GM13976 (cell line): ENCODE measurements around the gene CCNY.
A peak's percentile ranks its signal among the peaks of the same experiment; 100 is the strongest.

Experiments used
- DNase-seq: peaks from one replicate; pipeline ENCODE4 v3.0.0; 2012; ENCODE audit warnings: low spot score
- in situ Hi-C: fragments of 300-500 bp; cut with MboI; formaldehyde crosslinking; loops from one replicate; pipeline ENCODE4 v1.12.0; 2022; ENCODE audit warnings: low sequenced_read_pairs, mixed read lengths, inconsistent platforms; ENCODE audit not compliant: unreplicated experiment
- TF ChIP-seq, protein P1 (sequence below): IDR thresholded peaks from 2 replicates; pipeline ENCODE4 v1.5.1; 2012; ENCODE audit warnings: borderline replicate concordance, mild to moderate bottlenecking; ENCODE audit not compliant: insufficient read depth; ENCODE audit errors: extremely low read depth, missing control alignments, control extremely low read depth

Gene CCNY

DNA sequence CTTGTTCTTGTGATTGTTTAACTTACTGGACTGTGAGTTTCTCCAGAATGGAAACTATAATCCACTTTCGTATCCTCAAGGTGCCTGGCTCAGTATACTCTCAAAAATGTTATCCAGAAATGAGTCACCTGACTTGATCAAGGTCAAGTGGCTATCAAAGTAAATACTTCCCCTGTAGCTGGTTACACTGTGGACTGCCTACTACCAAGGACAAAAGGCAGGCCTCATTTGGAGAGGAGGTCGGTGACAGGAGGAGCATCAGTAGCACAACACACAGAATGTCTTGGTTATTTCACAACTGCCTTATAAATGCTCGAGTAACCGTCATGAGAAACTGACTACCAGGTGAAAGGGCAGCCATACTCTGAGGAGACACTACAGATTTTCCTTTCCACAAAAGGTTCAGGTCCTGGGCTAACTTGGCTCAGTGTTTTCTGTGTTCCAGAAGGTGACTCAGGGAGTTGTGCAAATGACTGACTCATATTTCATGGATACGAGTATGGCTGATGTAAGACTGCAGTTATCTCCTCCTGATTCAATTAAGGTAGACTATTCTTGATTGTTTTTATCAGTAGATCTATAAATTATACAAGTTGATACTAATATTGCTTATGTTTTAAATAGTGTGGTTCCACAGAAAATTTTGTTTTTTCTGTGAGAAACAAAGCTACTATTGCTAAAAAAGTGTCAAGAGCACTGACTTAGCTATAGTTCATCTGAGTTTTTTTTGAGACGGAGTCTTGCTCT, 4.2 kb upstream of the CCNY start:
- TF ChIP-seq, protein P1, sequence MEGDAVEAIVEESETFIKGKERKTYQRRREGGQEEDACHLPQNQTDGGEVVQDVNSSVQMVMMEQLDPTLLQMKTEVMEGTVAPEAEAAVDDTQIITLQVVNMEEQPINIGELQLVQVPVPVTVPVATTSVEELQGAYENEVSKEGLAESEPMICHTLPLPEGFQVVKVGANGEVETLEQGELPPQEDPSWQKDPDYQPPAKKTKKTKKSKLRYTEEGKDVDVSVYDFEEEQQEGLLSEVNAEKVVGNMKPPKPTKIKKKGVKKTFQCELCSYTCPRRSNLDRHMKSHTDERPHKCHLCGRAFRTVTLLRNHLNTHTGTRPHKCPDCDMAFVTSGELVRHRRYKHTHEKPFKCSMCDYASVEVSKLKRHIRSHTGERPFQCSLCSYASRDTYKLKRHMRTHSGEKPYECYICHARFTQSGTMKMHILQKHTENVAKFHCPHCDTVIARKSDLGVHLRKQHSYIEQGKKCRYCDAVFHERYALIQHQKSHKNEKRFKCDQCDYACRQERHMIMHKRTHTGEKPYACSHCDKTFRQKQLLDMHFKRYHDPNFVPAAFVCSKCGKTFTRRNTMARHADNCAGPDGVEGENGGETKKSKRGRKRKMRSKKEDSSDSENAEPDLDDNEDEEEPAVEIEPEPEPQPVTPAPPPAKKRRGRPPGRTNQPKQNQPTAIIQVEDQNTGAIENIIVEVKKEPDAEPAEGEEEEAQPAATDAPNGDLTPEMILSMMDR = no peak
- DNase-seq = no peak
- in situ Hi-C loops = no loop called here

DNA sequence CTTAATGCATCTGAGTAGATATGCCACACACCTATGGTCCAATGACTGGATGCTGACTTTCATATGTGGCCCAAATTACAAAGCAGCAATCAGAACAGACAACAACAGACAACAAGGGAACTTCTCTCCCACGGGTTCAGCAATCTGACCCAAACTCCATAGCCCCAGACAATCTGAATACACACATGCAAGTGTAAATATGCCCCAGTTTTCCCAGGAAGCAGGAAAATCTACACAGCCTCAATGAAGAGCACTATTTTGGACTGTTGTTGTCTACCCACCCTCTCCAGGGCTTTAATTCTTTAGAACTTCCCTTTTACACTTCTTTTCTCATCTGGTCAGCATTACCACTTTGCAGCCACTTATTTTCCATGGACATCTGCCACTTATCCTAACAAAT, 2.0 kb upstream of the CCNY start:
- DNase-seq = no peak
- in situ Hi-C loops = no loop called here
- TF ChIP-seq, protein P1 = no peak

DNA sequence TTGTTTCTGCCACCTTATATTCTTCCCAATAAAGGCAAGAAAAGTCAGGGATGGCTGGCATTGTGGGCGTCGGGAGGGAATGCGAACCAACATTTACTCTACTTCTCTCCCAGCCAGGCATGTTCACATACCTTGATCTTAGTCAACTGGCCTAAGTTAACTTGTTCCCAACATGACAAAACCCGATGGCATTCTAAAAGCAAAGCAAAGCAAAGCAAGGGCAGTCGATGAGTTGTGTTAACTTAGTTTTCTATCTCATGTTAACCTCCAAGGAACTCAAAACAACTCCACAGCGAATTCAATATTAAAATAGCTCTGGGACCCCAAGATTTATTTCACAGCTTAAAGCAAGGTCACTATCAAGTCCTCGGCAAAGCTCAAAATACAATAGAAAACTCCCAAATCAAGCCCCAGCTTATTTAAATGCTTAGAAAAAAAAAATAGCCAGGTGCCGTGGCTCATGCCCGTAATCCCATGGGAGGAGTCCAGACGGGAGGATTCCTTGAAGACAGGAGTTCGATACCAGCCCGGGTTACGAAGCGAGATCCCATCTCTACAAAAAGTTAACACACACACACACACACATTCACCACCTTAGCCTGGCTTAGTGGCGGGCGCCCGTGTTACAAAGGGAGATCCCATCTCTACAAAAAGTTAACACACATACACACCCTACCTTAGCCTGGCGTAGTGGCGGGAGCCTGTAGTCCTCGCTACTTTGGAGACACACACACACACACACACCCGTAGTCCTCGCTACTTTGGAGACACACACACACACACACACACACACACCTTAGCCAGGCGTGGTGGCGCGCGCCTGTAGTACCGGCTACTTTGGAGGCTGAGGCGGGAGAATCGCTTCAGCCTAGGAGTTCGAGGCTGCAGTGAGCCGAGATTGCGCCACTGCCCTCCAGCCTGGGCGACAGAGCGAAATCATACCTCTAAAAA, 901 bp upstream of the CCNY start:
- TF ChIP-seq, protein P1 = no peak
- in situ Hi-C loops = no loop called here
- no peak for DNase-seq

DNA sequence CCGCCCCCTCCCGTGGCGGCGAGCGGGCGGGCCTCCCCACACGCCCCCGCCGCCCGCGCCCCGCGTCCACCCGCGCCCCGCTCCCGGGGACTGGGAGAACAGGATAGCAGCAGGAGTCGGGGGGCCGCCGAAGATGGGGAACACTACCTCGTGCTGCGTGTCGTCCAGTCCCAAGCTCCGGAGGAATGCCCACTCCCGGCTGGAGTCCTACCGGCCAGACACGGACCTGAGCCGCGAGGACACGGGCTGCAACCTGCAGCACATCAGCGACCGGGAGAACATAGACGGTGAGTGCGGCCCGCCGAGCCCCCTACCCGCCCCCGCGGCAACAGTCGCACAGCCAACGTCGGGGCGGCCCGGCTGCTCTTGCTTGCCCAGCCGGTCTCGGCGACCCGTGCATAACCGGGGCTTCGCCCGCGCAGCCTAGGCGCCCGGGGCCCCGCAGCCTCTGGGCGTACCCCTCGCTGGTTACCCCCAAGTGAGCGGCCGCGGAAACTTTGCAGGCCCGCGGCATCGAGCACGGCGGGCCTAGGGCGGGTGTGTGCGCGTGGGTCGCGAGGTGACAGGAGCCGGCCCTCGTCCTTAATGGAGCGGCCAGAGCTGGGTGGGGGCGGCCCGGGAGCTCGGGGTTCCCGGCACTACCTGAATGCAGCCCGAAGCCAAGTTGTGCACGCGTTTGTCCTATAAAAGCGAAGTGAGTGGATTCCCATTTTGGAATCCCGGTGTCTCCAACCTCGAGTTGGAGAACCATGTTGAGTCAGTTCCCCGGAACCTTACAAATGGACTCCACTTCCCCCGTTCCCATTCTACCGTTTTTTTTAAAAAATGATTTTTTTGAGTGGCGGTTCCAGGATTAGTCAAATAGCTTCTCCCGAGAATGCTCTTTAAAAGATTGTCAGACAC, 863 bp downstream of the CCNY start:
- in situ Hi-C loops = no loop called here
- TF ChIP-seq, protein P1 = no peak
- peak; percentile 60 for DNase-seq

DNA sequence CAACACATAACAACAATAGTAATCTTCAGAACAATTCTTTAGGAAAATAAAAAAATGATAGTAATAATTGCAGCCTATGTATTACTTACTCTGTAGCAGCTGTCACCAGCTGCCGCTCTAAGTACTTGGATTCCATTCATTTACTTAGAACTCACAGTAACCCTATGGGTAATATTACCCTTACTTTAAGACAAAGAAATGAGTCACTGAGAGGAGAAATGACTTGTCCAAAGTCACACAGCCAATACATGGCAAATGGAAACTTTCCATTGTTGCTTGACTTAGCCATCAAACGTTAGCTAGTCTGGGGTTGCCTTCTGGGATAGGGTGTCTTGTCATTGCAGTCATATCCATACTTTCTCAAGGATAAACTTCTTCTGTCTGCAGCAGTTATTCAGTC, 3.6 kb downstream of the CCNY start:
- DNase-seq = no peak
- in situ Hi-C loops = no loop called here
- TF ChIP-seq, protein P1 = no peak

DNA sequence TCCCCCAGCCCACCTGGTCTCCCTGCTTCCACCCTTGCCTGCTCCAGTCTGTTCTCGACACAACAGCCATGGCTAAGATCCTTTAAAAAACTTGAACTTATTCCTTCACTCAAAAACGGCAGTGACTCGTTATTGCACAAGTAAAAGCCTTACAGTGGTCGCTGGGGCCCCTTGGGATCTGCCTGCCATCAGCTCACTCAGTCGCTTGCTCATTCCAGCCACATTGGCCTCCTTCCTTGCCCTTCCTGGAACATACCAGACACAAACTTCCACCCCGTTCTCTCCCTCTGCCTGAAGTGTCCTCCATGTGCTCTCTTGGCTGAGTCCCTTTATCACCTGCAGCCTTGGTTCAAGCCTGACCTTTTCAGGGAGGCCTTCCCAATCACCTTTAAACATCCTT, 4.7 kb downstream of the CCNY start:
- TF ChIP-seq, protein P1 = no peak
- in situ Hi-C loops = no loop called here
- no peak for DNase-seq
